ENCODE measurements around the gene PBX2.

- TF ChIP-seq, protein P1, sequence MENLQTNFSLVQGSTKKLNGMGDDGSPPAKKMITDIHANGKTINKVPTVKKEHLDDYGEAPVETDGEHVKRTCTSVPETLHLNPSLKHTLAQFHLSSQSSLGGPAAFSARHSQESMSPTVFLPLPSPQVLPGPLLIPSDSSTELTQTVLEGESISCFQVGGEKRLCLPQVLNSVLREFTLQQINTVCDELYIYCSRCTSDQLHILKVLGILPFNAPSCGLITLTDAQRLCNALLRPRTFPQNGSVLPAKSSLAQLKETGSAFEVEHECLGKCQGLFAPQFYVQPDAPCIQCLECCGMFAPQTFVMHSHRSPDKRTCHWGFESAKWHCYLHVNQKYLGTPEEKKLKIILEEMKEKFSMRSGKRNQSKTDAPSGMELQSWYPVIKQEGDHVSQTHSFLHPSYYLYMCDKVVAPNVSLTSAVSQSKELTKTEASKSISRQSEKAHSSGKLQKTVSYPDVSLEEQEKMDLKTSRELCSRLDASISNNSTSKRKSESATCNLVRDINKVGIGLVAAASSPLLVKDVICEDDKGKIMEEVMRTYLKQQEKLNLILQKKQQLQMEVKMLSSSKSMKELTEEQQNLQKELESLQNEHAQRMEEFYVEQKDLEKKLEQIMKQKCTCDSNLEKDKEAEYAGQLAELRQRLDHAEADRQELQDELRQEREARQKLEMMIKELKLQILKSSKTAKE (IDR thresholded peaks at IDR 0.05; ENCODE audit: low read depth, poor library complexity, severe bottlenecking): no peak
- TF ChIP-seq HDGF (IDR thresholded peaks at IDR 0.05) (0 out of 2 replicates have a peak, but pooled peaks have one; percentile 21), ZNF384 (IDR thresholded peaks at IDR 0.05; ENCODE audit: borderline replicate concordance, low read depth, low read length) (no peak), NBN (IDR thresholded peaks at IDR 0.05) (no peak; the same call in 1 of the 2 replicates), EZH2 (IDR thresholded peaks at IDR 0.05; ENCODE audit: borderline replicate concordance, control insufficient read depth, low read depth, low read length) (no peak), SIN3A (IDR thresholded peaks at IDR 0.05; ENCODE audit: low read depth, low read length) (no peak; the same call in 1 of the 2 replicates)
- TF ChIP-seq, protein P2, sequence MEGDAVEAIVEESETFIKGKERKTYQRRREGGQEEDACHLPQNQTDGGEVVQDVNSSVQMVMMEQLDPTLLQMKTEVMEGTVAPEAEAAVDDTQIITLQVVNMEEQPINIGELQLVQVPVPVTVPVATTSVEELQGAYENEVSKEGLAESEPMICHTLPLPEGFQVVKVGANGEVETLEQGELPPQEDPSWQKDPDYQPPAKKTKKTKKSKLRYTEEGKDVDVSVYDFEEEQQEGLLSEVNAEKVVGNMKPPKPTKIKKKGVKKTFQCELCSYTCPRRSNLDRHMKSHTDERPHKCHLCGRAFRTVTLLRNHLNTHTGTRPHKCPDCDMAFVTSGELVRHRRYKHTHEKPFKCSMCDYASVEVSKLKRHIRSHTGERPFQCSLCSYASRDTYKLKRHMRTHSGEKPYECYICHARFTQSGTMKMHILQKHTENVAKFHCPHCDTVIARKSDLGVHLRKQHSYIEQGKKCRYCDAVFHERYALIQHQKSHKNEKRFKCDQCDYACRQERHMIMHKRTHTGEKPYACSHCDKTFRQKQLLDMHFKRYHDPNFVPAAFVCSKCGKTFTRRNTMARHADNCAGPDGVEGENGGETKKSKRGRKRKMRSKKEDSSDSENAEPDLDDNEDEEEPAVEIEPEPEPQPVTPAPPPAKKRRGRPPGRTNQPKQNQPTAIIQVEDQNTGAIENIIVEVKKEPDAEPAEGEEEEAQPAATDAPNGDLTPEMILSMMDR (IDR thresholded peaks at IDR 0.05 in 2 of 3, conservative IDR thresholded peaks at IDR 0.05 in 1 of 3; ENCODE audit: control insufficient read depth in 2 of 3, extremely low read depth in 1 of 3, insufficient read depth in 1 of 3, low read depth in 3 of 3, low read length in 3 of 3): peak; percentile 53 to 73 (median 65)
Measured at GRCh38 chr6:32154514-32155161, 35.4 kb downstream of the PBX2 start.
